HG02970 (cell line): ENCODE results near the gene SAMD8.
A peak's percentile ranks its signal among the peaks of the same experiment; 100 is the strongest.
"Not testable (repeated sequence)": the region's sequence is repeated elsewhere in the genome, so short reads cannot be mapped to it uniquely, and the experiment has no call there.

Experiments
- ATAC-seq: cut with Tn5 transposase; IDR thresholded peaks from one replicate; pipeline ENCODE4 v1.9.1; 2021; ENCODE audit warnings: mild to moderate bottlenecking, moderate library complexity, moderate number of reproducible peaks; ENCODE audit not compliant: unreplicated experiment, low FRiP score

The SAMD8 gene

GRCh38 chr10:75106242-75106641 is 5.2 kb upstream of the SAMD8 start:
- no peak for ATAC-seq

- not testable (repeated sequence) for ATAC-seq
Measured at GRCh38 chr10:75106891-75107290, 4.6 kb upstream of the SAMD8 start.

- no peak for ATAC-seq
Measured at GRCh38 chr10:75107756-75108683, 3.4 kb upstream of the SAMD8 start.

GRCh38 chr10:75108684-75109458 is 2.6 kb upstream of the SAMD8 start:
- no peak for ATAC-seq

- no peak for ATAC-seq
Measured at GRCh38 chr10:75109459-75109778, 2.0 kb upstream of the SAMD8 start.

- no peak for ATAC-seq
Measured at GRCh38 chr10:75110006-75110632, 1.3 kb upstream of the SAMD8 start.

GRCh38 chr10:75111907-75112679 is 637 bp downstream of the SAMD8 start:
- peak; percentile 10 for ATAC-seq

GRCh38 chr10:75115137-75115536 is 3.7 kb downstream of the SAMD8 start:
- ATAC-seq: no peak

- not testable (repeated sequence) for ATAC-seq
Measured at GRCh38 chr10:75116941-75117775, 5.7 kb downstream of the SAMD8 start.

- no peak for ATAC-seq
Measured at GRCh38 chr10:75117995-75118394, 6.5 kb downstream of the SAMD8 start.

- ATAC-seq: not testable (repeated sequence)
Measured at GRCh38 chr10:75119444-75120066, 8.1 kb downstream of the SAMD8 start.

GRCh38 chr10:75121322-75121721 is 9.9 kb downstream of the SAMD8 start:
- no peak for ATAC-seq

- no peak for ATAC-seq
Measured at GRCh38 chr10:75122505-75122904, 11.0 kb downstream of the SAMD8 start.

GRCh38 chr10:75123088-75123682 is 11.7 kb downstream of the SAMD8 start:
- no peak for ATAC-seq

GRCh38 chr10:75126277-75126676 is 14.8 kb downstream of the SAMD8 start:
- ATAC-seq: no peak

- no peak for ATAC-seq
Measured at GRCh38 chr10:75127471-75127870, 16.0 kb downstream of the SAMD8 start.

- ATAC-seq: not testable (repeated sequence)
Measured at GRCh38 chr10:75128985-75129384, 17.5 kb downstream of the SAMD8 start.

GRCh38 chr10:75129537-75129936 is 18.1 kb downstream of the SAMD8 start:
- no peak for ATAC-seq

- not testable (repeated sequence) for ATAC-seq
Measured at GRCh38 chr10:75133701-75134100, 22.2 kb downstream of the SAMD8 start.
